HG03342 (cell line): ENCODE results near the gene HSD17B13.
A peak's percentile ranks its signal among the peaks of the same experiment; 100 is the strongest.
"Not testable (repeated sequence)": the region's sequence is repeated elsewhere in the genome, so short reads cannot be mapped to it uniquely, and the experiment has no call there.

ENCODE experiments used
- ATAC-seq: cut with Tn5 transposase; IDR thresholded peaks from one replicate; pipeline ENCODE4 v1.9.1; 2021; ENCODE audit warnings: mild to moderate bottlenecking, moderate library complexity; ENCODE audit not compliant: unreplicated experiment

Gene HSD17B13

GRCh38 chr4:87322754-87323153, at the start of gene HSD17B13:
Gene HSD17B13, minus strand, starts transcription at chr4:87322882. Its CDS starts 41 bp downstream, at chr4:87322841.
- no peak for ATAC-seq

DNA sequence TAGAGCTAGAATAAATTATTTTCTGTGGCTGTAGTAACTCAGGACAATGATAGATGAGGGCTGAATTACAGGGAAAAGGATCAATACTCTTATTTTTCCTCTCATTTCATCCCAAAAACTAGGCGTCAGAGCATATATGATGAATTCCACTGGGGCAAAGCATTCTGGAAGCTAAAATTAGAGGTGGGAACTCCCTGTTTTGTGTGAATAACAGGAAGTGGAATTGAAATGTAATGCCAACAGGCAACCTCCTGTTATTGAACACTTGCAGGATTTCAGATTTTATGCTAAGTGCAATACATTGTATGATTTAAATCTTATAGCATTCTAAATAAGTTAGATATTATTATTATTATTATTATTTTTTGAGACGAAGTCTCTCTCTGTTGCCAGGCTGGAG, 47.4 kb upstream of the HSD17B13 start:
- no peak for ATAC-seq

- no peak for ATAC-seq
Observed at GRCh38 chr4:87366521-87367162, 44.0 kb upstream of the HSD17B13 start.

DNA sequence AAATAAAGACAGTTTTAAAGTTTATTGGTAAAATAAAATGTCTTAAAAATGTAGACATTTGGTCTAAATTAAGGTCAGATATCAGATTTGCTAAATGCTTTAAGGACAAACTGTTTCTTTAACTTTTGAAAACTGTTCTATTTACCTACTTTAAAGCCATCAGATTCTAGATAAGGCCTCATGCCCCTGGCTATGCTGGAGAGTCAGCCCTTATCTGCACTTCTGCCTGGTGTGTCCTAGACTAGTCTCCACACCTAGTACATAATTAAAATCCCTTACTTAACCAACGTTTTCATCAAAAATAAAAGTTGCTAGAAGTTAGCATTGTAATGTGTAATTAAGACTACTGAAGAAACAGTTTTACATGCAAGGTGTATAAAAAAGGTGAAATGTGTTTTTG, 42.7 kb upstream of the HSD17B13 start:
- ATAC-seq: no peak

DNA sequence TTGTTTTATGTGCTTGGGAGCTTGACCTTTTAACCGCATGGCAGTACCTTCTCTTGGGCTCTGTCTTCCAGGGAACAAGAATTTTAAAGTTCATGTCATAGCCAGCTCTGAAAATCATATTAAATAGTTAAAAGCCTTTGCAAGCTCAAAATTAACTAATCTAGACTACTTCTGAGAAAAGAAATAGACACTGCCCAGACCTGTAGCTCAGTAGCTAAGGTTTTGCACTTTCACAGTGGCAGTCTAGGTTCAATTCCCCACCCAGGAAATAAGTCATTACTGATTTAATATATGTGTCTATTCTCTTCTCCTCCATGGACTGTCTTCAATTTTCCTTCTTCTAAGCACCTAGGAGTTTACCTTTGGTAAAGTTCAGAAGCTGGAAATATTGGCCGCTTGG, 40.9 kb upstream of the HSD17B13 start:
- ATAC-seq: no peak

GRCh38 chr4:87360338-87360935, 37.8 kb upstream of the HSD17B13 start:
- no peak for ATAC-seq

- no peak for ATAC-seq
Observed at GRCh38 chr4:87359258-87359657, 36.6 kb upstream of the HSD17B13 start.

DNA sequence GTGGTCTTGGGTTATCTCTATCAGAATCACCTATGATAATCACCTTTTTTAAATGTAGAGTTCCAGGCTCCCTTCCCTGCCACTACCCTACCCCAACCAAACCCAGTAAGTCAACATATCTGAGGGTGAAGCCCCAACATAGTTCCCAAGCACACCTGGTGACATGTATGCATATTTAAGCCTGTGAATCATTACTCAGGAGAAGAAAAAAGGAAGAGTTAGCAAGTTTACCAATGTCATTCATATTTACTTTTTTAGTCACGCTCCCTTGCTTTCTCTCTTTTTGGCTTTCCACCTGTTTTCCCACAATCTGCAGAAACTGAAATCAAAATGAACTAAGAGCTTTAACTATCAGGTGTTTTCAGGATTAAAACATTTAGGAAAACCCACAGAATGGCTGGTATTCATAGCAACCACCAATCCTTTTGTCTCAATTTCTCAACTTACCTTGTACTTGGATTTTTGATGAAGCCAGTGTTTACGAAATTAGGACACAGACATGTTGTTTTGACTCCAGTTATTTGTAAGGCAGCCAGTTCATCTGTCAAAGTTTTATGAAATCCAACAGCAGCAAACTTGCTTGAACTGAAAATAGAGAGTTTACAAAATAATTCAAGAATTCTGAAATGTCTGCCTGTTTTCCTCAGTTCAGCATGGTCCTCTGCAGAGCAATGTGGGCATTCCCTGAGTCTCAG, 34.3 kb upstream of the HSD17B13 start:
- ATAC-seq: no peak

DNA sequence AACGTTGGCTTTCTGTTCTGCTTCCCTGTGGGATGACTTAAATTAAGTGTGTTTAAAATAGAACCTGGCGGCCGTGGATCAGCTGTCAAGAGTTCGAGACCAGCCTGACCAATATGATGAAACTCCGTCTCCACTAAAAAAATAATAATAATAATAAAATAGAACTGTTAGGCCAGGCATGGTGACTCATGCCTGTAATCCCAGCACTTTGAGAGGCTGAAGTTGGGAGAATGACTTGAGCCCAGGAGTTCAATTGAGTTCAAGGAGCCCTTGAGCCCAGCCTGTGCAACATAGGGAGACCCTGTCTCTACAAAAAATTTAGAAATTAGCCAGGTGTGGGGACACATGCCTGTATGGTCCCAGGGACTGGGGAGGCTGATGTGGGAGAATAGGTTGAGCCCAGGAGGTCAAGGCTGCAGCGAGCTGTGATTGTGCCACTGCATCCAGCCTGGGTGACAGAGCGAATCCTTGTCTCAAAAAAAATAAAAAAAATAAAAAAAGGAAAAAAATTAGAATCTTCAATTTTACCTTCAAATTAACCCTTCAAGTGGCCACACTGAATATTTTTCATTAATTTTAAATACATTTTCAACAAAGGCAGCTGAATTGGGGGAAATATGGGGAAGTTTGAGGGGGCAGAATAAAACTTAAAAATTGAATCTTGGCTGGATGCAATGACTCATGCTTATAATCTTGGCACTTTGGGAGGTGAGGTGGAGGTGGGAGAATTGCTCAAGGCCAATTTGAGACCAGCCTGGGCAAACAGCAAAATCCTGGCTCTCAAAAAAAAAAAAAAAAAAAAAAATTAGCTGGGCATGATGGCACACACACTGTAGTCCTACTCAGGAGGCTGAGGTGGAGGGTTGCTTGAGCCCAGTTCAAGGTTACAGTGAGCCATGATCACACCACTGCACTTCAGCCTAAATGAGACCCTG, 31.8 kb upstream of the HSD17B13 start:
- no peak for ATAC-seq

DNA sequence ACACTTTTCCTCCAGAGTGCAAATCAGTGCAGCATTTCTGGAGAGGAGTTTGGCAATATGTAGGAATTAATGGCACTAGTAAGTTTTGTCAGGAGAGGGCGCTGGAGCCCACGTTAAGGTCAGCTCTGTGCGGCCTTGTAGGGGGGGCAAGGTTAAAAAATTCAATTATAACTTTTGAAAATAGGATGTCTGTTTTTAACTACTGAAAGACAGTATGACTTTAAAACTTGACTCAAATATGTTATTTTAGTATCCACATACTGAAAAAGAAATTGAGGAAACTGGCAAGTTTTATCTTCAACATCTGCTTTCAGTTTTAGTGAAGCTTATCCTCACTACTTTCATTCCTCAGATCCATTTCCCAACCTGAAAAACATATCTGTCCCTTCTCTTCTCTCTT, 30.9 kb upstream of the HSD17B13 start:
- ATAC-seq: peak; percentile 84

GRCh38 chr4:87345139-87345538, 22.5 kb upstream of the HSD17B13 start:
- no peak for ATAC-seq

DNA sequence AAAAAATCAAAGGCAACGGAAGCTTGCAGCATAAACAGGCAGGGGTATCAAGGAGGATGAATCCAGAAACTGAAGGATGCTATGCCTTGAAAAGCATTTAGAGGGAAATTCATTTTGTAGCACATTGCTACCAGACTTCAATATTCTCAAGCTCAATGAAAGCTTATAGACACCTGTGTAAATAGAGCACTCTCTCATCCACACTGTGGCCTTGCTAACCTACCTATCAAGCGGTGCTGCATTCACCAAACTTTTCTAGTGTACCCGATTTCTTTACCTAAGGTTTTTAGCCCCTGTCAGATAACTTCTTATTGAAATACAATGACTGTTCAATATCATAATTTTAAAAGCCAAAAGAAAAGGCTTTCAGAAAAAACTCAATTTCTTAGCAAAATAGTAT, 20.2 kb upstream of the HSD17B13 start:
- ATAC-seq: no peak

DNA sequence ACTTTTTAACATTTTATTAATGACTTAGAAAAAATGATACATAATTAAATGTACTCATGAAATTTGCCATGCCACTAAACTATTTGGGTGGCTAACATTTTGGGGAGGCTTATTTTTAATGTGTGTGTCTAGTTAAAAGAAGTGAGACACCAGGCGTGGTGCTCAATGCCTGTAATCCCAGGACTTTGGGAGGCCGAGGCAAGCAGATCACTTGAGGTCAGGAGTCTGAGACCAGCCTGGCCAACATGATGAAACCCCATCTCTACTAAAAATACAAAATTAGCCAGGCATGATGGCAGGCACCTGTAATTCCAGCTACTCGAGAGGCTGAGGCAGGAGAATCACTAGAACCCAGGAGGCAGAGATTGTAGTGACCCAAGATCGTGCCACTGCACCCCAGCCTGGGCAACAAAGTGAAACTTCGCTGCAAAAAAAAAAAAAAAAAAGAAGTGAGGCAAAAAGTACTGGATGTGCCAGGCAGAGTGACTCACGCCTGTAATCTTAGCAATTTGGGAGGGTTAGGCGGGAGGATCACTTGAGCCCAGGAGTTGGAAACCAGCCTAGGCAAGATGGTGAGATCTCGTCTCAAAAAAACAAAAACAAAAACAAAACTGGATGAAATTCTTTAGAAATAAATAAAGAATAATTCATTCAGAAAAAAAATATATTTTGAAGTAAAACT, 19.4 kb upstream of the HSD17B13 start:
- ATAC-seq: not testable (repeated sequence)

- ATAC-seq: no peak
Observed at GRCh38 chr4:87339440-87339839, 16.8 kb upstream of the HSD17B13 start.

GRCh38 chr4:87337361-87337760, 14.7 kb upstream of the HSD17B13 start:
- ATAC-seq: no peak

DNA sequence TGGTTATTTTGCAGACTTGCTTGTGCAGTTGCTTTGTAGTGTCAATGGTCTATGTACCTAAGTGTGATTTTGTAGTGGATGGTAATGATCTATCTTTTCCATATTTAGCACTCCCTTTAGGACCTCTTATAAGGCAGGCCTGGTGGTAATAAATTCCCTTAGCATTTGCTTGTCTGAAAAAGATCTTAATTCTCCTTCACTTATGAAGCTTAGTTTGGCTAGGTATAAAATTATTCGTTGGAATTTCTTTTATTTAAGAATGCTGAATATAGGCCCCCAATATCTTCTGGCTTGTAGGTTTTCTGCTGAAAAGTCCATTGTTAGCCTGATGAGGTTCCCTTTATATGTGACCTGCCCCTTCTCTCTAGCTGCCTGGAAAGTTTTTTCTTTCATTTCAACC, 10.6 kb upstream of the HSD17B13 start:
- ATAC-seq: no peak

DNA sequence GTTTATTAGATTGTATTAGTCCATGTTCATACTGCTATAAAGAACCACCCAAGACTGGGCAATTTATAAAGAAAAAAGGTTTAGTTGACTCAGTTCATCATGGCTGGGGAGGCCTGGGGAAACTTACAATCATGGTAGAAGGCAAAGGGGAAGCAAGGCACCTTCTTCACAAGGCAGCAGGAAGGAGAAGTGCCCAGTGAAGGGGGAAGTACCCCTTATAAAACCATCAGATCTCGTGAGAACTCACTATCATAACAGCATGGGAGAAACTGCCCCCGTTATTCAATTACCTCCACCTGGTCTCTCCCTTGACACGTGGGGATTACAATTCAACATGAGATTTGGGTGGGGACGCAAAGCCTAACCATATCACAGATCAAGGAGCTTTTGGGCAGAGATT, 8.1 kb upstream of the HSD17B13 start:
- no peak for ATAC-seq

DNA sequence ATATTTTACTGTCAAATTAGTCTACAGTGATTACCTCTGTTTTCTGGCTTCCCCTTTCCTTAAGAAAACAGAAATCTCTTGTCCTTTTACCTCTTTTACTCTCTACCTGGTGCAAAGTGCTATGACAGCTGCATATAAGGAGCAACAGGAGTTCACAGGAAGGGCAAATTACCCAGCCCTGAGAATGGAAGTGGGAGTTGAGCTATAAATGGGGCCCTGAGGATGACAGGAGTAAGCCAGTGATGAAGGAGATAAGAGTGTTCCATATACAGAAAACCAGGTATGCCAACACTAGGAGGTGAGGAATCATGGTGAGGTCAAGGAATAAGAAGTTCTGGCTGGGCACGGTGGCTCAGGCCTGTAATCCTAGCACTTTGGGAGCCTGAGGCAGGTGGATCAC, 4.5 kb upstream of the HSD17B13 start:
- ATAC-seq: no peak

DNA sequence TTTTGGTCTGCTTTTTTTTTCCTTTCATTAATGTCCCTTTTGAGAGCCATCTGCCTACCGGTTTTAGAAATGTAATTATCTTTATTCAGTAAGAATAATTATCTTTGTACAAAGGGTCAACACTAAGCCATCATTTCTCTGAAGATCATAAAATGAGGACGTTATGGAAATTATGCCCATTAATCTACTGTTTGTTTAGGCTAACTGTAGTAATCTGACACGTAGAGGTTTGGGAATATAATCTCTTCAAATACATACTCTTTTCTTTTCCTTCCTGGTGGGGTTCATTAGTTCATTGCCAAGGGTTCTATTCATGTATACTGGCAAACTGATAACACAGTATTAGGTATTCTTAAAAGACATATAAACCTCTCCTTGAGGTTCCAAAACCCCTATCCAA, 3.8 kb upstream of the HSD17B13 start:
- ATAC-seq: no peak

- no peak for ATAC-seq
Observed at GRCh38 chr4:87321888-87322287, 794 bp downstream of the HSD17B13 start.

- no peak for ATAC-seq
Observed at GRCh38 chr4:87317527-87317926, 5.2 kb downstream of the HSD17B13 start.
